DOHH2 (cell line): ENCODE results near the gene RPN2.
"Not testable (repeated sequence)": the region's sequence is repeated elsewhere in the genome, so short reads cannot be mapped to it uniquely, and the experiment has no call there.

Experiments
- H3F3A ChIP-seq: fragments of 200-600 bp; sonication (generic), shearing (Covaris generic); 2 replicates; pipeline ENCODE4 v1.6.0; 2016; ENCODE audit warnings: antibody characterized with exemption, mild to moderate bottlenecking; ENCODE audit not compliant: control insufficient read depth, insufficient read depth
- H3K27ac ChIP-seq: fragments of 200-600 bp; sonication (generic); 2 replicates; pipeline ENCODE4 v1.5.1; 2014; ENCODE audit warnings: low read depth, mild to moderate bottlenecking, low read length, moderate library complexity
- H3K27me3 ChIP-seq: fragments of 200-600 bp; sonication (generic); 2 replicates; pipeline ENCODE4 v1.6.1; 2014; ENCODE audit warnings: mild to moderate bottlenecking, low read length, mixed read lengths; ENCODE audit not compliant: control insufficient read depth
- H3K36me3 ChIP-seq: fragments of 200-600 bp; sonication (generic); 2 replicates; pipeline ENCODE4 v1.6.1; 2014; ENCODE audit warnings: mild to moderate bottlenecking, low read length, moderate library complexity, mixed read lengths; ENCODE audit not compliant: control insufficient read depth
- H3K4me1 ChIP-seq: fragments of 200-600 bp; sonication (generic); 2 replicates; pipeline ENCODE4 v1.6.1; 2014; ENCODE audit warnings: mild to moderate bottlenecking, low read length, mixed read lengths; ENCODE audit not compliant: control insufficient read depth
- H3K4me2 ChIP-seq: fragments of 200-600 bp; sonication (generic); 2 replicates; pipeline ENCODE4 v1.6.0; 2014; ENCODE audit warnings: mild to moderate bottlenecking, low read length, moderate library complexity
- H3K4me3 ChIP-seq: fragments of 200-600 bp; sonication (generic); 2 replicates; pipeline ENCODE4 v1.5.1; 2014; ENCODE audit warnings: mild to moderate bottlenecking, low read length, mixed read lengths
- H3K79me2 ChIP-seq: fragments of 200-600 bp; sonication (generic); 2 replicates; pipeline ENCODE4 v1.6.1; 2014; ENCODE audit warnings: mild to moderate bottlenecking, low read length, mixed read lengths; ENCODE audit not compliant: control insufficient read depth
- H3K9me2 ChIP-seq: fragments of 200-600 bp; sonication (generic); replicated peaks from 2 replicates; pipeline ENCODE4 v1.6.1; 2014; ENCODE audit warnings: mild to moderate bottlenecking, low read length, mixed read lengths; ENCODE audit not compliant: control insufficient read depth
- H3K9me3 ChIP-seq: fragments of 200-600 bp; sonication (generic); 2 replicates; pipeline ENCODE4 v1.6.1; 2014; ENCODE audit warnings: antibody characterized with exemption, low read length, mixed read lengths; ENCODE audit not compliant: control insufficient read depth, insufficient read depth
- H4K20me1 ChIP-seq: fragments of 200-600 bp; sonication (generic); 2 replicates; pipeline ENCODE4 v1.6.0; 2014; ENCODE audit warnings: low read depth, mild to moderate bottlenecking, antibody characterized with exemption, low read length, moderate library complexity; ENCODE audit not compliant: control insufficient read depth, insufficient read depth
- EZH2phosphoT487 ChIP-seq: fragments of 200-600 bp; sonication (generic); IDR thresholded peaks from 2 replicates; pipeline ENCODE4 v1.6.1; 2017; ENCODE audit warnings: borderline replicate concordance, mild to moderate bottlenecking, antibody characterized with exemption, low read length, moderate library complexity, mixed read lengths
- TF ChIP-seq, protein P1 (sequence below): fragments of 200-600 bp; sonication (generic); IDR thresholded peaks from one replicate; pipeline ENCODE4 v1.5.1; 2014; ENCODE audit warnings: antibody characterized with exemption, mild to moderate bottlenecking, low read depth, low read length; ENCODE audit not compliant: poor library complexity, severe bottlenecking

The RPN2 gene

DNA sequence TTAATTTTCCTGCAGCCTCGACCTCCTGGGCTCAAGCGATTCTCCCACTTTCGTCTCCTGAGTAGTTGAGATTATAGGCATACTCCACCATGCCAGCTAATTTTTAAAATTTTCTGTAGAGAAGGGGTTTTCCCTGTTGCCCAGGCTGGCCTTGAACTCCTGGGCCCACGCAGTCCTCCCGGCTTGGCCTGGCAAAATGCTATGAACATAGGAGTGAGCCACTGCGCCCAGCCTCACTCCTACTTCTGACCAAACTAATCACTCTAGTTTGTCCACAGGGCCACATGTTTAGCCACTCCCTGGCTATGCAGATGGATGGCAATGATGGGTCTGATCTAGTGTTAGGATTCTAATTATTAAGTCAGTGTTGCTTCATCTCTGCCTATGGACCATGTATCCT, 31.9 kb upstream of the RPN2 start:
- TF ChIP-seq EZH2phosphoT487: no peak
- TF ChIP-seq, protein P1, sequence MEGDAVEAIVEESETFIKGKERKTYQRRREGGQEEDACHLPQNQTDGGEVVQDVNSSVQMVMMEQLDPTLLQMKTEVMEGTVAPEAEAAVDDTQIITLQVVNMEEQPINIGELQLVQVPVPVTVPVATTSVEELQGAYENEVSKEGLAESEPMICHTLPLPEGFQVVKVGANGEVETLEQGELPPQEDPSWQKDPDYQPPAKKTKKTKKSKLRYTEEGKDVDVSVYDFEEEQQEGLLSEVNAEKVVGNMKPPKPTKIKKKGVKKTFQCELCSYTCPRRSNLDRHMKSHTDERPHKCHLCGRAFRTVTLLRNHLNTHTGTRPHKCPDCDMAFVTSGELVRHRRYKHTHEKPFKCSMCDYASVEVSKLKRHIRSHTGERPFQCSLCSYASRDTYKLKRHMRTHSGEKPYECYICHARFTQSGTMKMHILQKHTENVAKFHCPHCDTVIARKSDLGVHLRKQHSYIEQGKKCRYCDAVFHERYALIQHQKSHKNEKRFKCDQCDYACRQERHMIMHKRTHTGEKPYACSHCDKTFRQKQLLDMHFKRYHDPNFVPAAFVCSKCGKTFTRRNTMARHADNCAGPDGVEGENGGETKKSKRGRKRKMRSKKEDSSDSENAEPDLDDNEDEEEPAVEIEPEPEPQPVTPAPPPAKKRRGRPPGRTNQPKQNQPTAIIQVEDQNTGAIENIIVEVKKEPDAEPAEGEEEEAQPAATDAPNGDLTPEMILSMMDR: no peak
- Histone ChIP-seq H3K27me3 (no peaks in the 10 kb centered on the region), H3K4me3 (no peak overlapping the region), H3K9me3 (no peaks in the 10 kb centered on the region), H3K79me2 (no peaks in the 10 kb centered on the region), H3K4me2 (no peak overlapping the region), H3F3A (no peaks in the 10 kb centered on the region), H3K9me2 (no peaks in the 10 kb centered on the region), H3K27ac (no peak overlapping the region), H3K36me3 (no peaks in the 10 kb centered on the region), H3K4me1 (no peaks in the 10 kb centered on the region), H4K20me1 (no peaks in the 10 kb centered on the region)

DNA sequence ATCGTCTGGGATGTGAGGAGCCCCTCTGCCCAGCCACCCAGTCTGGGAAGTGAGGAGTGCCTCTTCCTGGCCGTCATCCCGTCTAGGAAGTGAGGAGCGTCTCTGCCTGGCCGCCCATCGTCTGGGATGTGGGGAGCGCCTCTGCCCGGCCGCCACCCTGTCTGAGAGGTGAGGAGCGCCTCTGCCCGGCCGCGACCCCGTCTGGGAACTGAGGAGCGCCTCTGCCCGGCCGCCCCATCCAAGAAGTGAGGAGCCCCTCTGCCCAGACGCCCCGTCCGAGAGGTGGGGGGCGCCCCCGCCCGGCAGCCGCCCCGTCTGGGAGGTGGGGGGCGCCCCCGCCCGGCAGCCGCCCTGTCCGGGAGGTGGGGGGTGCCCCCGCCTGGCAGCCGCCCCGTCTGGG, 28.3 kb upstream of the RPN2 start:
- H3F3A ChIP-seq, H3K27me3 ChIP-seq, H3K27ac ChIP-seq, H3K9me3 ChIP-seq, H3K4me3 ChIP-seq, H3K79me2 ChIP-seq, H4K20me1 ChIP-seq, H3K4me2 ChIP-seq, H3K36me3 ChIP-seq, H3K4me1 ChIP-seq, H3K9me2 ChIP-seq: not testable (repeated sequence)

DNA sequence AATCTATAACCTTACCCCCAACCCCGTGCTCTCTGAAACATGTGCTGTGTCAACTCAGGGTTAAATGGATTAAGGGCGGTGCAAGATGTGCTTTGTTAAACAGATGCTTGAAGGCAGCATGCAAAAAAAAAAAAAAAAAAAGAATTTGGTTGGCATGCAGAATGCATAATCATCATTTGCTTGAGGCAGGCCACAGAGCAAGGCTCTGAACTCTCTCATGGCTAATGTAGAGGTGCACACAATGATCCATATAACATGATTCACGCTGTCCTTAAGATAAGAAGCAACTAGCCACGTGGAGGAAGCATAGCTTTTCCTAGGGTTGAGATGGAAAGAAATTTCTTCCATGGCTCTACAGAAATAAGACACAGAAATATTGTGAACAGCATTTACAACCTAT, 27.6 kb upstream of the RPN2 start:
- no peaks in the 10 kb centered on the region for H3K36me3 ChIP-seq

DNA sequence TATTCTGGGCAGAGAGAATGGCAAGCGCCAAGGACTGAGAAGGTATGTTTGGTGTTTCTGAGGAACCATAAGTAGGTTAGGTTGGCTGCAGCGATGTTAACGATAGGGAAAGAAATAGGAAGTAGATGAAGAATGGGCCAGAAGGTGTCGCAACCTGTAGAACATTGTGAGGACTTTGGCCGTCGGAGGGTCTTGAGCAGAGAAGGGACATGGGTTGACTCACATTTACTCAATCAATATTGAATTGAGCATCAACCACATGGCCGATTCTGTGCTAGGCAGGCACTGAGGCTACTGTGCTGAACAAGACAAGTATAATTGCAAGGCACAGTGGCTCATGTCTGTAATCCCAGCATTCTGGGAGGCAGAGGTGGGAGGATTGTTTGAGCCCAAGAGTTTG, 26.8 kb upstream of the RPN2 start:
- no peak overlapping the region for H3K27ac ChIP-seq
- no peaks in the 10 kb centered on the region for H3K36me3 ChIP-seq
- H3F3A ChIP-seq: no peaks in the 10 kb centered on the region
- no peak for TF ChIP-seq EZH2phosphoT487
- no peaks in the 10 kb centered on the region for H3K4me1 ChIP-seq
- H4K20me1 ChIP-seq: no peaks in the 10 kb centered on the region
- no peaks in the 10 kb centered on the region for H3K9me3 ChIP-seq
- H3K4me2 ChIP-seq: no peak overlapping the region
- H3K4me3 ChIP-seq: no peak overlapping the region
- no peaks in the 10 kb centered on the region for H3K27me3 ChIP-seq
- no peaks in the 10 kb centered on the region for H3K79me2 ChIP-seq
- H3K9me2 ChIP-seq: no peaks in the 10 kb centered on the region

More for the DNA sequence above, 27.6 kb upstream of the RPN2 start:
- H3K4me1 ChIP-seq: no peaks in the 10 kb centered on the region
- H3K4me2 ChIP-seq: no peak overlapping the region
- H3K9me2 ChIP-seq: no peaks in the 10 kb centered on the region
- H3K4me3 ChIP-seq: no peak overlapping the region
- no peaks in the 10 kb centered on the region for H3K27me3 ChIP-seq
- TF ChIP-seq, protein P1: no peak
- TF ChIP-seq EZH2phosphoT487: no peak
- H3K79me2 ChIP-seq: no peaks in the 10 kb centered on the region
- no peaks in the 10 kb centered on the region for H3K9me3 ChIP-seq
- no peak overlapping the region for H3K27ac ChIP-seq
- no peaks in the 10 kb centered on the region for H3F3A ChIP-seq
- H4K20me1 ChIP-seq: no peaks in the 10 kb centered on the region
